HEK293 (cell line): ENCODE measurements around the gene ABTB2.

Source experiments
- KLF16 ChIP-seq: fragments of 450-650 bp; formaldehyde crosslinking; IDR thresholded peaks from 2 replicates; pipeline ENCODE4 v1.5.1; 2017; ENCODE audit warnings: missing biosample characterization, missing genetic modification characterization
- KLF8 ChIP-seq: fragments of 450-650 bp; formaldehyde crosslinking; IDR thresholded peaks from 2 replicates; pipeline ENCODE4 v1.5.1; 2016; ENCODE audit warnings: missing biosample characterization, missing genetic modification characterization
- ZFP41 ChIP-seq: fragments of 450-650 bp; formaldehyde crosslinking; IDR thresholded peaks from 2 replicates; pipeline ENCODE4 v1.5.1; 2016; ENCODE audit warnings: missing biosample characterization, missing genetic modification characterization, borderline replicate concordance
- ZIC2 ChIP-seq: fragments of 450-650 bp; formaldehyde crosslinking; IDR thresholded peaks from 2 replicates; pipeline ENCODE4 v1.5.1; 2016; ENCODE audit warnings: missing biosample characterization, missing genetic modification characterization
- ZNF138 ChIP-seq: fragments of 450-650 bp; formaldehyde crosslinking; IDR thresholded peaks from 2 replicates; pipeline ENCODE4 v1.5.1; 2016; ENCODE audit warnings: missing biosample characterization, missing genetic modification characterization, borderline replicate concordance
- ZNF2 ChIP-seq: fragments of 450-650 bp; formaldehyde crosslinking; IDR thresholded peaks from 2 replicates; pipeline ENCODE4 v1.5.1; 2016; ENCODE audit warnings: missing biosample characterization, missing genetic modification characterization
- ZNF391 ChIP-seq: fragments of 450-650 bp; formaldehyde crosslinking; IDR thresholded peaks from 2 replicates; pipeline ENCODE4 v1.5.1; 2016; ENCODE audit warnings: low read depth, missing biosample characterization, missing genetic modification characterization, borderline replicate concordance
- ZNF501 ChIP-seq: fragments of 450-650 bp; formaldehyde crosslinking; IDR thresholded peaks from 2 replicates; pipeline ENCODE4 v1.5.1; 2016; ENCODE audit warnings: missing biosample characterization, missing genetic modification characterization
- ZNF561 ChIP-seq: fragments of 450-650 bp; IDR thresholded peaks from 2 replicates; pipeline ENCODE4 v1.5.1; 2018; ENCODE audit warnings: missing biosample characterization, missing genetic modification characterization, borderline replicate concordance
- ZNF610 ChIP-seq: fragments of 450-650 bp; formaldehyde crosslinking; IDR thresholded peaks from 2 replicates; pipeline ENCODE4 v1.5.1; 2016; ENCODE audit warnings: missing biosample characterization, missing genetic modification characterization, borderline replicate concordance
- ZNF629 ChIP-seq: fragments of 450-650 bp; formaldehyde crosslinking; IDR thresholded peaks from 2 replicates; pipeline ENCODE4 v1.5.1; 2017; ENCODE audit warnings: missing biosample characterization, missing genetic modification characterization
- ZSCAN30 ChIP-seq: fragments of 450-650 bp; IDR thresholded peaks from 2 replicates; pipeline ENCODE4 v1.5.1; 2018; ENCODE audit warnings: missing biosample characterization, mild to moderate bottlenecking, missing genetic modification characterization, moderate library complexity
- ZXDB ChIP-seq: fragments of 450-650 bp; formaldehyde crosslinking; IDR thresholded peaks from 2 replicates; pipeline ENCODE4 v1.5.1; 2016; ENCODE audit warnings: missing biosample characterization, missing genetic modification characterization
- TF ChIP-seq, protein P1 (sequence below): fragments of 450-650 bp; formaldehyde crosslinking; IDR thresholded peaks from 2 replicates; pipeline ENCODE4 v1.5.1; 2016; ENCODE audit warnings: missing biosample characterization, missing genetic modification characterization, low read depth
- TF ChIP-seq, protein P2 (sequence below): fragments of 450-650 bp; formaldehyde crosslinking; IDR thresholded peaks from 2 replicates; pipeline ENCODE4 v1.5.1; 2016; ENCODE audit warnings: missing biosample characterization, missing genetic modification characterization
- TF ChIP-seq, protein P3 (sequence below): fragments of 450-650 bp; formaldehyde crosslinking; IDR thresholded peaks from 2 replicates; pipeline ENCODE4 v1.5.1; 2016; ENCODE audit warnings: missing biosample characterization, missing genetic modification characterization
- TF ChIP-seq, protein P4 (sequence below): fragments of 450-650 bp; formaldehyde crosslinking; IDR thresholded peaks from 2 replicates; pipeline ENCODE4 v1.5.1; 2016; ENCODE audit warnings: missing biosample characterization, missing genetic modification characterization
- TF ChIP-seq, protein P5 (sequence below): fragments of 450-650 bp; formaldehyde crosslinking; IDR thresholded peaks from 2 replicates; pipeline ENCODE4 v1.5.1; 2016; ENCODE audit warnings: missing biosample characterization, missing genetic modification characterization
- TF ChIP-seq, protein P6 (sequence below): fragments of 450-650 bp; formaldehyde crosslinking; IDR thresholded peaks from 2 replicates; pipeline ENCODE4 v1.5.1; 2017; ENCODE audit warnings: missing biosample characterization, missing genetic modification characterization
- TF ChIP-seq, protein P7 (sequence below): fragments of 450-650 bp; formaldehyde crosslinking; IDR thresholded peaks from 2 replicates; pipeline ENCODE4 v1.5.1; 2016; ENCODE audit warnings: missing biosample characterization, missing genetic modification characterization

ABTB2 gene

DNA sequence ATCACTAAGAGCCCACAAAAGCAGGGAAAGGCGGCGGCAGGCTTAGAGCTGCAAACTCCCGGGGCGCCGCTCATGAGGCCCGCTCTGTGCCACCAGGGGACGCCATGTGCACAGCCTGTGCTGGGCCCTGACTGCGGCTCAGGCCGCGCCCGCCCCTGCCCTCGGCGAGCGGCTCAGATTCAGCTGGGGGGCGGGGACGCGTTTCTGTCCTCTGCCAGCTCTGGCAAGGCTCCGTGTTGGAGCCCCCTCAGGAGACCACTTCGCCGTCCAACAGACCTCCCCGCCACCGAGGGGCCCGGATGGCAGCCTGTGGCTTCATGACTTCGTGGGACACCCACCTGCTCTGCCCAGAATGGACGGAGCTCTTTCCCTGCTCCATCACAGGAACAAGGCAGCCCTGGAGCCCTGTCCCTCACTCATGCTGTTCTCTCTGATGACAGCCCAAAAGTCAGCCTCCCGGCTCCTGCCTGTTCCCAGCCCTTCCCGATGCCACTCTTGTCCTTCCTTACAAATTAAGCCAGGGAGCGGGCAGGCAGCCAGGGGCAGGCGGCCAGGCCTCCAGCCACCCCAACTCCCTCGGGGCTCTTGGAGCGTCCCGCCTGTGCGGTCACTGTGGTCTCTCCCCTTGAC lies 183.3 kb downstream of the ABTB2 start (continued):
- TF ChIP-seq, protein P1, sequence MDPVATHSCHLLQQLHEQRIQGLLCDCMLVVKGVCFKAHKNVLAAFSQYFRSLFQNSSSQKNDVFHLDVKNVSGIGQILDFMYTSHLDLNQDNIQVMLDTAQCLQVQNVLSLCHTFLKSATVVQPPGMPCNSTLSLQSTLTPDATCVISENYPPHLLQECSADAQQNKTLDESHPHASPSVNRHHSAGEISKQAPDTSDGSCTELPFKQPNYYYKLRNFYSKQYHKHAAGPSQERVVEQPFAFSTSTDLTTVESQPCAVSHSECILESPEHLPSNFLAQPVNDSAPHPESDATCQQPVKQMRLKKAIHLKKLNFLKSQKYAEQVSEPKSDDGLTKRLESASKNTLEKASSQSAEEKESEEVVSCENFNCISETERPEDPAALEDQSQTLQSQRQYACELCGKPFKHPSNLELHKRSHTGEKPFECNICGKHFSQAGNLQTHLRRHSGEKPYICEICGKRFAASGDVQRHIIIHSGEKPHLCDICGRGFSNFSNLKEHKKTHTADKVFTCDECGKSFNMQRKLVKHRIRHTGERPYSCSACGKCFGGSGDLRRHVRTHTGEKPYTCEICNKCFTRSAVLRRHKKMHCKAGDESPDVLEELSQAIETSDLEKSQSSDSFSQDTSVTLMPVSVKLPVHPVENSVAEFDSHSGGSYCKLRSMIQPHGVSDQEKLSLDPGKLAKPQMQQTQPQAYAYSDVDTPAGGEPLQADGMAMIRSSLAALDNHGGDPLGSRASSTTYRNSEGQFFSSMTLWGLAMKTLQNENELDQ (tag by site-specific recombination): no peak
- TF ChIP-seq ZSCAN30 (tag by site-specific recombination): peak; percentile 77
- TF ChIP-seq, protein P2, sequence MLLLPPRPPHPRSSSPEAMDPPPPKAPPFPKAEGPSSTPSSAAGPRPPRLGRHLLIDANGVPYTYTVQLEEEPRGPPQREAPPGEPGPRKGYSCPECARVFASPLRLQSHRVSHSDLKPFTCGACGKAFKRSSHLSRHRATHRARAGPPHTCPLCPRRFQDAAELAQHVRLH (tag by site-specific recombination): no peak; the same call in 1 of the 2 replicates
- TF ChIP-seq, protein P3, sequence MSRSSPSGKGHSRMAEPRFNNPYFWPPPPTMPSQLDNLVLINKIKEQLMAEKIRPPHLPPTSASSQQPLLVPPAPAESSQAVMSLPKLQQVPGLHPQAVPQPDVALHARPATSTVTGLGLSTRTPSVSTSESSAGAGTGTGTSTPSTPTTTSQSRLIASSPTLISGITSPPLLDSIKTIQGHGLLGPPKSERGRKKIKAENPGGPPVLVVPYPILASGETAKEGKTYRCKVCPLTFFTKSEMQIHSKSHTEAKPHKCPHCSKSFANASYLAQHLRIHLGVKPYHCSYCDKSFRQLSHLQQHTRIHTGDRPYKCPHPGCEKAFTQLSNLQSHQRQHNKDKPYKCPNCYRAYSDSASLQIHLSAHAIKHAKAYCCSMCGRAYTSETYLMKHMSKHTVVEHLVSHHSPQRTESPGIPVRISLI (tag by site-specific recombination): 0 out of 2 replicates have a peak, but pooled peaks have one; percentile 23
- TF ChIP-seq ZNF391 (tag by site-specific recombination): 0 out of 2 replicates have a peak, but pooled peaks have one; percentile 37
- peak; percentile 76 for TF ChIP-seq KLF16 (tag by site-specific recombination)
- 0 out of 2 replicates have a peak, but pooled peaks have one; percentile 52 for TF ChIP-seq KLF8 (tag by site-specific recombination)
- TF ChIP-seq ZNF629 (tag by site-specific recombination): 0 out of 2 replicates have a peak, but pooled peaks have one; percentile 23
- TF ChIP-seq ZXDB: peak; percentile 48; the same call in 1 of the 2 replicates
- no peak for TF ChIP-seq ZFP41 (tag by site-specific recombination)
- peak; percentile 43; the same call in 1 of the 2 replicates for TF ChIP-seq ZIC2
- peak; percentile 37; the same call in 1 of the 2 replicates for TF ChIP-seq ZNF610 (tag by site-specific recombination)
- TF ChIP-seq ZNF561: peak; percentile 58; the same call in 1 of the 2 replicates
- TF ChIP-seq, protein P4, sequence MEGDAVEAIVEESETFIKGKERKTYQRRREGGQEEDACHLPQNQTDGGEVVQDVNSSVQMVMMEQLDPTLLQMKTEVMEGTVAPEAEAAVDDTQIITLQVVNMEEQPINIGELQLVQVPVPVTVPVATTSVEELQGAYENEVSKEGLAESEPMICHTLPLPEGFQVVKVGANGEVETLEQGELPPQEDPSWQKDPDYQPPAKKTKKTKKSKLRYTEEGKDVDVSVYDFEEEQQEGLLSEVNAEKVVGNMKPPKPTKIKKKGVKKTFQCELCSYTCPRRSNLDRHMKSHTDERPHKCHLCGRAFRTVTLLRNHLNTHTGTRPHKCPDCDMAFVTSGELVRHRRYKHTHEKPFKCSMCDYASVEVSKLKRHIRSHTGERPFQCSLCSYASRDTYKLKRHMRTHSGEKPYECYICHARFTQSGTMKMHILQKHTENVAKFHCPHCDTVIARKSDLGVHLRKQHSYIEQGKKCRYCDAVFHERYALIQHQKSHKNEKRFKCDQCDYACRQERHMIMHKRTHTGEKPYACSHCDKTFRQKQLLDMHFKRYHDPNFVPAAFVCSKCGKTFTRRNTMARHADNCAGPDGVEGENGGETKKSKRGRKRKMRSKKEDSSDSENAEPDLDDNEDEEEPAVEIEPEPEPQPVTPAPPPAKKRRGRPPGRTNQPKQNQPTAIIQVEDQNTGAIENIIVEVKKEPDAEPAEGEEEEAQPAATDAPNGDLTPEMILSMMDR: peak; percentile 96
- TF ChIP-seq ZNF2: peak; percentile 73; the same call in 1 of the 2 replicates
- TF ChIP-seq, protein P5, sequence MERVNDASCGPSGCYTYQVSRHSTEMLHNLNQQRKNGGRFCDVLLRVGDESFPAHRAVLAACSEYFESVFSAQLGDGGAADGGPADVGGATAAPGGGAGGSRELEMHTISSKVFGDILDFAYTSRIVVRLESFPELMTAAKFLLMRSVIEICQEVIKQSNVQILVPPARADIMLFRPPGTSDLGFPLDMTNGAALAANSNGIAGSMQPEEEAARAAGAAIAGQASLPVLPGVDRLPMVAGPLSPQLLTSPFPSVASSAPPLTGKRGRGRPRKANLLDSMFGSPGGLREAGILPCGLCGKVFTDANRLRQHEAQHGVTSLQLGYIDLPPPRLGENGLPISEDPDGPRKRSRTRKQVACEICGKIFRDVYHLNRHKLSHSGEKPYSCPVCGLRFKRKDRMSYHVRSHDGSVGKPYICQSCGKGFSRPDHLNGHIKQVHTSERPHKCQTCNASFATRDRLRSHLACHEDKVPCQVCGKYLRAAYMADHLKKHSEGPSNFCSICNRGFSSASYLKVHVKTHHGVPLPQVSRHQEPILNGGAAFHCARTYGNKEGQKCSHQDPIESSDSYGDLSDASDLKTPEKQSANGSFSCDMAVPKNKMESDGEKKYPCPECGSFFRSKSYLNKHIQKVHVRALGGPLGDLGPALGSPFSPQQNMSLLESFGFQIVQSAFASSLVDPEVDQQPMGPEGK (tag by site-specific recombination): peak; percentile 66
- TF ChIP-seq, protein P6, sequence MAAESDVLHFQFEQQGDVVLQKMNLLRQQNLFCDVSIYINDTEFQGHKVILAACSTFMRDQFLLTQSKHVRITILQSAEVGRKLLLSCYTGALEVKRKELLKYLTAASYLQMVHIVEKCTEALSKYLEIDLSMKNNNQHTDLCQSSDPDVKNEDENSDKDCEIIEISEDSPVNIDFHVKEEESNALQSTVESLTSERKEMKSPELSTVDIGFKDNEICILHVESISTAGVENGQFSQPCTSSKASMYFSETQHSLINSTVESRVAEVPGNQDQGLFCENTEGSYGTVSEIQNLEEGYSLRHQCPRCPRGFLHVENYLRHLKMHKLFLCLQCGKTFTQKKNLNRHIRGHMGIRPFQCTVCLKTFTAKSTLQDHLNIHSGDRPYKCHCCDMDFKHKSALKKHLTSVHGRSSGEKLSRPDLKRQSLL: peak; percentile 60; the same call in 1 of the 2 replicates
- no peak for TF ChIP-seq ZNF138 (tag by site-specific recombination)
- peak; percentile 65; the same call in 1 of the 2 replicates for TF ChIP-seq ZNF501 (tag by site-specific recombination)
- TF ChIP-seq, protein P7, sequence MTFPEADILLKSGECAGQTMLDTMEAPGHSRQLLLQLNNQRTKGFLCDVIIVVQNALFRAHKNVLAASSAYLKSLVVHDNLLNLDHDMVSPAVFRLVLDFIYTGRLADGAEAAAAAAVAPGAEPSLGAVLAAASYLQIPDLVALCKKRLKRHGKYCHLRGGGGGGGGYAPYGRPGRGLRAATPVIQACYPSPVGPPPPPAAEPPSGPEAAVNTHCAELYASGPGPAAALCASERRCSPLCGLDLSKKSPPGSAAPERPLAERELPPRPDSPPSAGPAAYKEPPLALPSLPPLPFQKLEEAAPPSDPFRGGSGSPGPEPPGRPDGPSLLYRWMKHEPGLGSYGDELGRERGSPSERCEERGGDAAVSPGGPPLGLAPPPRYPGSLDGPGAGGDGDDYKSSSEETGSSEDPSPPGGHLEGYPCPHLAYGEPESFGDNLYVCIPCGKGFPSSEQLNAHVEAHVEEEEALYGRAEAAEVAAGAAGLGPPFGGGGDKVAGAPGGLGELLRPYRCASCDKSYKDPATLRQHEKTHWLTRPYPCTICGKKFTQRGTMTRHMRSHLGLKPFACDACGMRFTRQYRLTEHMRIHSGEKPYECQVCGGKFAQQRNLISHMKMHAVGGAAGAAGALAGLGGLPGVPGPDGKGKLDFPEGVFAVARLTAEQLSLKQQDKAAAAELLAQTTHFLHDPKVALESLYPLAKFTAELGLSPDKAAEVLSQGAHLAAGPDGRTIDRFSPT (tag by site-specific recombination): peak; percentile 51
- TF ChIP-seq, all 188 proteins: peak for 40
